H9 (cell line): ENCODE results near the gene PROM1. TPM values are rescaled to one million over a fixed set of nuclear protein-coding genes. Genes with fewer than 3 reads are reported as not detected.

ENCODE experiments used
- DNase-seq: peaks from one replicate; pipeline ENCODE4 v3.0.0-alpha.2; 2017
- H2AFZ ChIP-seq: one replicate; pipeline ENCODE4 v1.6.1; 2013; ENCODE audit warnings: mild to moderate bottlenecking, low read length, control low read depth, moderate library complexity
- H2AK5ac ChIP-seq: 2 replicates; pipeline ENCODE4 v1.6.1; 2013; ENCODE audit warnings: low read length, control low read depth, mixed read lengths; ENCODE audit not compliant: insufficient read length
- H2BK120ac ChIP-seq: one replicate; pipeline ENCODE4 v1.6.1; 2013; ENCODE audit warnings: low read depth, mild to moderate bottlenecking, low read length, control low read depth, inconsistent platforms; ENCODE audit not compliant: poor library complexity, severe bottlenecking
- H2BK12ac ChIP-seq: 2 replicates; pipeline ENCODE4 v1.6.1; 2013; ENCODE audit warnings: low read length, control low read depth, mixed read lengths, low read depth; ENCODE audit not compliant: insufficient read length
- H2BK15ac ChIP-seq: 2 replicates; pipeline ENCODE4 v1.6.1; 2013; ENCODE audit warnings: low read depth, low read length, control low read depth
- H2BK20ac ChIP-seq: one replicate; pipeline ENCODE4 v1.6.1; 2013; ENCODE audit warnings: low read depth, mild to moderate bottlenecking, low read length, control low read depth, inconsistent platforms; ENCODE audit not compliant: poor library complexity, severe bottlenecking
- H2BK5ac ChIP-seq: 2 replicates; pipeline ENCODE4 v1.6.1; 2013; ENCODE audit warnings: low read length, control low read depth, mixed read lengths; ENCODE audit not compliant: insufficient read length
- H3K14ac ChIP-seq: 2 replicates; pipeline ENCODE4 v1.6.1; 2013; ENCODE audit warnings: low read length, control low read depth; ENCODE audit not compliant: insufficient read depth
- H3K18ac ChIP-seq: 2 replicates; pipeline ENCODE4 v1.6.1; 2013; ENCODE audit warnings: low read depth, mild to moderate bottlenecking, mixed read lengths, low read length, control low read depth; ENCODE audit not compliant: insufficient read length
- H3K23ac ChIP-seq: 2 replicates; pipeline ENCODE4 v1.6.1; 2013; ENCODE audit warnings: low read length, control low read depth, mixed read lengths, low read depth; ENCODE audit not compliant: insufficient read length
- H3K23me2 ChIP-seq: 2 replicates; pipeline ENCODE4 v1.6.1; 2013; ENCODE audit warnings: low read depth, mild to moderate bottlenecking, mixed read lengths, low read length, control low read depth; ENCODE audit not compliant: insufficient read length, poor library complexity, severe bottlenecking
- H3K27ac ChIP-seq: 2 replicates; pipeline ENCODE4 v1.5.1; 2013; ENCODE audit warnings: low read length, control low read depth, mixed read lengths, low read depth; ENCODE audit not compliant: insufficient read length
- H3K27me3 ChIP-seq: 2 replicates; pipeline ENCODE4 v1.6.1; 2013; ENCODE audit warnings: low read length, control low read depth, inconsistent platforms; ENCODE audit not compliant: insufficient read depth
- H3K4ac ChIP-seq: 2 replicates; pipeline ENCODE4 v1.6.1; 2013; ENCODE audit warnings: low read depth, mild to moderate bottlenecking, control low read depth, inconsistent platforms, low read length, moderate library complexity
- H3K4me1 ChIP-seq: 2 replicates; pipeline ENCODE4 v1.6.1; 2013; ENCODE audit warnings: low read length, control low read depth, inconsistent platforms; ENCODE audit not compliant: insufficient read depth
- H3K4me2 ChIP-seq: 2 replicates; pipeline ENCODE4 v1.6.1; 2013; ENCODE audit warnings: low read length, control low read depth, mixed read lengths; ENCODE audit not compliant: insufficient read length, insufficient read depth
- H3K56ac ChIP-seq: 2 replicates; pipeline ENCODE4 v1.6.1; 2013; ENCODE audit warnings: low read depth, mild to moderate bottlenecking, mixed read lengths, low read length, control low read depth; ENCODE audit not compliant: insufficient read length
- H3K79me1 ChIP-seq: 2 replicates; pipeline ENCODE4 v1.6.1; 2013; ENCODE audit warnings: low read depth, mild to moderate bottlenecking, moderate library complexity, low read length, control low read depth, inconsistent platforms; ENCODE audit not compliant: insufficient read depth, poor library complexity, severe bottlenecking
- H3K79me2 ChIP-seq: 2 replicates; pipeline ENCODE4 v1.6.1; 2013; ENCODE audit warnings: low read length, control low read depth, inconsistent platforms; ENCODE audit not compliant: insufficient read depth
- H3K9ac ChIP-seq: 2 replicates; pipeline ENCODE4 v1.6.1; 2013; ENCODE audit warnings: low read length, control low read depth, mixed read lengths; ENCODE audit not compliant: insufficient read length; ENCODE audit errors: extremely low read depth
- H3K9me3 ChIP-seq: one replicate; pipeline ENCODE4 v1.6.1; 2013; ENCODE audit warnings: low read depth, low read length, inconsistent platforms; ENCODE audit not compliant: control insufficient read depth
- H3T11ph ChIP-seq: one replicate; pipeline ENCODE4 v1.6.1; 2013; ENCODE audit warnings: mild to moderate bottlenecking, low read length, control low read depth, inconsistent platforms
- H4K20me1 ChIP-seq: one replicate; pipeline ENCODE4 v1.6.1; 2013; ENCODE audit not compliant: control insufficient read depth, insufficient read length, insufficient read depth
- H4K5ac ChIP-seq: 2 replicates; pipeline ENCODE4 v1.6.1; 2013; ENCODE audit warnings: low read depth, mild to moderate bottlenecking, mixed read lengths, low read length, control low read depth; ENCODE audit not compliant: insufficient read length
- H4K8ac ChIP-seq: replicated peaks from 2 replicates; pipeline ENCODE4 v1.6.1; 2013; ENCODE audit warnings: low read length, control low read depth, mixed read lengths, low read depth; ENCODE audit not compliant: insufficient read length
- H4K91ac ChIP-seq: 2 replicates; pipeline ENCODE4 v1.6.1; 2013; ENCODE audit warnings: low read depth, mild to moderate bottlenecking, moderate library complexity, mixed read lengths, low read length, control low read depth; ENCODE audit not compliant: insufficient read length
- H3K27ac Mint-ChIP-seq, 3 experiments: 2 replicates in 2 of 3; 3 replicates in 1 of 3; pipeline ENCODE4 v1.8.0; 2020 to 2021; ENCODE audit warnings: mixed read lengths in 3 of 3, mild to moderate bottlenecking in 1 of 3, moderate library complexity in 1 of 3
- H3K27me3 Mint-ChIP-seq: 2 replicates; pipeline ENCODE4 v1.8.0; 2021; ENCODE audit warnings: low read depth, mild to moderate bottlenecking, moderate library complexity, mixed read lengths
- H3K36me3 Mint-ChIP-seq, 3 experiments: 2 replicates in 2 of 3; 3 replicates in 1 of 3; pipeline ENCODE4 v1.8.0; 2020 to 2021; ENCODE audit warnings: low read depth in 3 of 3, mixed read lengths in 3 of 3; ENCODE audit not compliant: insufficient read depth in 1 of 3
- H3K4me1 Mint-ChIP-seq, 2 experiments: 2 replicates each; pipeline ENCODE4 v1.8.0; 2020; ENCODE audit warnings: mixed read lengths in 2 of 2
- H3K4me3 Mint-ChIP-seq, 2 experiments: 2 replicates in 1 of 2; 3 replicates in 1 of 2; pipeline ENCODE4 v1.8.0; 2020 to 2021; ENCODE audit warnings: mild to moderate bottlenecking in 2 of 2, mixed read lengths in 2 of 2, moderate library complexity in 1 of 2
- H3K9me3 Mint-ChIP-seq, 2 experiments: 2 replicates in 1 of 2; 3 replicates in 1 of 2; pipeline ENCODE4 v1.8.0; 2020; ENCODE audit warnings: mild to moderate bottlenecking in 2 of 2, mixed read lengths in 2 of 2, moderate library complexity in 1 of 2
- CTCF ChIP-seq: fragments of 200-600 bp; sonication (generic); conservative IDR thresholded peaks from 3 replicates; pipeline ENCODE4 v1.8.0; 2021; ENCODE audit warnings: antibody characterized with exemption, mild to moderate bottlenecking
- WGBS: extraction: QIAGEN DNeasy Blood & Tissue Kit; methylation state at CpG from one replicate; pipeline ENCODE4 v1.1.7; 2013; ENCODE audit warnings: missing lambda C conversion rate, low lambda C conversion rate, mixed read lengths; ENCODE audit not compliant: insufficient read length; ENCODE audit errors: extremely low coverage; 5-methylcytosine and 5-hydroxymethylcytosine counted together
- total RNA-seq: library from RNA; stranded (reverse); gene quantifications from 2 replicates; pipeline ENCODE4 v1.2.1, GENCODE V29; 2021

Gene PROM1
- total RNA-seq, 1 experiment from 2014 or later, result 98.3 TPM

- Histone ChIP-seq H2BK15ac (no peak overlapping the region), H2BK20ac (no peak overlapping the region), H4K5ac (no peak overlapping the region), H2BK12ac (no peak overlapping the region), H2BK120ac (no peak overlapping the region), H3K79me2 (no peaks in the 10 kb centered on the region), H3K9ac (no peak overlapping the region), H4K20me1 (no peaks in the 10 kb centered on the region), H3T11ph (no peak overlapping the region), H3K23me2 (no peaks in the 10 kb centered on the region), H3K18ac (no peak overlapping the region), H3K56ac (no peak overlapping the region), H3K4me1 (no peaks in the 10 kb centered on the region), H2AK5ac (no peak overlapping the region), H3K4ac (no peak overlapping the region), H2AFZ (no peak overlapping the region), H3K27ac (no peak overlapping the region), H3K4me2 (no peak overlapping the region), H3K23ac (no peak overlapping the region), H4K8ac (no peak overlapping the region), H3K79me1 (no peaks in the 10 kb centered on the region), H2BK5ac (no peak overlapping the region), H3K14ac (no peak overlapping the region), H4K91ac (no peak overlapping the region), H3K9me3 (peaks cover 5% of the 10 kb centered on the region), H3K27me3 (no peaks in the 10 kb centered on the region)
- H3K36me3 Mint-ChIP-seq, result peaks cover 60 to 92% (median 90%) of the 10 kb centered on the region in 3 experiments
- H3K4me1 Mint-ChIP-seq, result peaks cover 0 to 8% of the 10 kb centered on the region in 2 experiments; a peak in 1 of 4 replicates
- H3K27me3 Mint-ChIP-seq, result no peaks in the 10 kb centered on the region
- H3K9me3 Mint-ChIP-seq, result peaks cover 0 to 3% of the 10 kb centered on the region in 2 experiments; a peak in 2 of 5 replicates
- H3K4me3 Mint-ChIP-seq, result no peak overlapping the region
- H3K27ac Mint-ChIP-seq, result no peak overlapping the region
- DNase-seq, result no peak
- no peak for TF ChIP-seq CTCF
- WGBS, result no CpG with 5 or more reads among the region's 1 CpG
These were observed 95.6 kb downstream of the PROM1 start for GRCh38 chr4:15988222-15988621.
